ENCODE measurements around the gene FLOT1. TPM values are rescaled to one million over a fixed set of nuclear protein-coding genes. Genes with fewer than 3 reads are reported as not detected.

FLOT1 gene
- total RNA-seq = 100 to 1,000 TPM; 293 to 319 TPM

- Mint-ChIP-seq H3K27me3 (ENCODE audit: low read depth) (no peaks in the 10 kb centered on the region), H3K4me3 (peak within 1 kb of the TSS; percentile 97 to 98), H3K36me3 (ENCODE audit: insufficient read depth in 2 of 2) (peaks cover 36 to 56% of the 10 kb centered on the region in 2 donors), H3K27ac (peak within 1 kb of the TSS; percentile 98), H3K4me1 (ENCODE audit: low read depth) (peaks cover 80% of the 10 kb centered on the region), H3K9me3 (no peaks in the 10 kb centered on the region)
- ATAC-seq (replicated peaks in 1 of 2) (peak; percentile 70 to 76), DNase-seq (peak; percentile 97 to 99)
Measured at GRCh38 chr6:30742316-30743098, at the start of gene FLOT1. FLOT1 (minus strand) TSS chr6:30742687; CDS start chr6:30742189, 498 bp downstream.

GRCh38 chr6:30790724-30791383, 48.4 kb upstream of the FLOT1 start:
- Mint-ChIP-seq H3K4me1 (ENCODE audit: low read depth) (peaks cover 91% of the 10 kb centered on the region), H3K27ac (no peak overlapping the region), H3K27me3 (ENCODE audit: low read depth) (no peaks in the 10 kb centered on the region), H3K36me3 (ENCODE audit: insufficient read depth in 2 of 2) (peaks cover 0 to 4% of the 10 kb centered on the region in 2 donors), H3K4me3 (peak overlapping the region in 1 of 2 donors; percentile 40), H3K9me3 (no peaks in the 10 kb centered on the region)
- DNase-seq = no peak
- no peak for ATAC-seq (replicated peaks in 1 of 2)

- H3K4me1 Mint-ChIP-seq (ENCODE audit: low read depth) = peaks cover 90% of the 10 kb centered on the region
Measured at GRCh38 chr6:30789606-30790005, 47.1 kb upstream of the FLOT1 start.

GRCh38 chr6:30787954-30788353, 45.5 kb upstream of the FLOT1 start:
- Mint-ChIP-seq H3K27me3 (ENCODE audit: low read depth) (no peaks in the 10 kb centered on the region), H3K4me3 (peak overlapping the region; percentile 57 to 75), H3K9me3 (peaks cover 0 to 1% of the 10 kb centered on the region in 2 donors), H3K4me1 (ENCODE audit: low read depth) (peaks cover 77% of the 10 kb centered on the region), H3K36me3 (ENCODE audit: insufficient read depth in 2 of 2) (peaks cover 0 to 4% of the 10 kb centered on the region in 2 donors), H3K27ac (peak overlapping the region; percentile 43)
- ATAC-seq (replicated peaks in 1 of 2) (peak; percentile 67 to 87), DNase-seq (peak in 1 of 2 donors; percentile 59)

More at GRCh38 chr6:30789606-30790005, 47.1 kb upstream of the FLOT1 start:
- H3K9me3 Mint-ChIP-seq = peaks cover 0 to 1% of the 10 kb centered on the region in 2 donors
- ATAC-seq (replicated peaks in 1 of 2) (no peak), DNase-seq (no peak)
- no peak overlapping the region for H3K27ac Mint-ChIP-seq
- H3K27me3 Mint-ChIP-seq (ENCODE audit: low read depth) = no peaks in the 10 kb centered on the region
- peak overlapping the region in 1 of 2 donors; percentile 75 for H3K4me3 Mint-ChIP-seq
- peaks cover 0 to 4% of the 10 kb centered on the region in 2 donors for H3K36me3 Mint-ChIP-seq (ENCODE audit: insufficient read depth in 2 of 2)

GRCh38 chr6:30782425-30783014, 40.0 kb upstream of the FLOT1 start:
- H3K4me3 Mint-ChIP-seq = peak overlapping the region in 1 of 2 donors; percentile 81
- peaks cover 0 to 1% of the 10 kb centered on the region in 2 donors for H3K9me3 Mint-ChIP-seq
- peaks cover 0 to 4% of the 10 kb centered on the region in 2 donors for H3K36me3 Mint-ChIP-seq (ENCODE audit: insufficient read depth in 2 of 2)
- ATAC-seq (replicated peaks in 1 of 2) = no peak
- H3K4me1 Mint-ChIP-seq (ENCODE audit: low read depth) = peaks cover 81% of the 10 kb centered on the region
- H3K27ac Mint-ChIP-seq = no peak overlapping the region
- DNase-seq = no peak
- no peaks in the 10 kb centered on the region for H3K27me3 Mint-ChIP-seq (ENCODE audit: low read depth)

- H3K9me3 Mint-ChIP-seq = peaks cover 0 to 1% of the 10 kb centered on the region in 2 donors
- peaks cover 81% of the 10 kb centered on the region for H3K4me1 Mint-ChIP-seq (ENCODE audit: low read depth)
- H3K27me3 Mint-ChIP-seq (ENCODE audit: low read depth) = no peaks in the 10 kb centered on the region
- H3K4me3 Mint-ChIP-seq = peak overlapping the region; percentile 6 to 81
- ATAC-seq (replicated peaks in 1 of 2) = peak; percentile 53 to 61
- H3K36me3 Mint-ChIP-seq (ENCODE audit: insufficient read depth in 2 of 2) = peaks cover 0 to 4% of the 10 kb centered on the region in 2 donors
- no peak for DNase-seq
- H3K27ac Mint-ChIP-seq = no peak overlapping the region
Measured at GRCh38 chr6:30781743-30782424, 39.4 kb upstream of the FLOT1 start.

- H3K36me3 Mint-ChIP-seq (ENCODE audit: insufficient read depth in 2 of 2) = peaks cover 0 to 4% of the 10 kb centered on the region in 2 donors
- peak overlapping the region; percentile 13 for H3K27ac Mint-ChIP-seq
- no peak overlapping the region for H3K4me3 Mint-ChIP-seq
- ATAC-seq (replicated peaks in 1 of 2) = no peak
- no peak for DNase-seq
- H3K4me1 Mint-ChIP-seq (ENCODE audit: low read depth) = peaks cover 79% of the 10 kb centered on the region
- peaks cover 0 to 1% of the 10 kb centered on the region in 2 donors for H3K9me3 Mint-ChIP-seq
- no peaks in the 10 kb centered on the region for H3K27me3 Mint-ChIP-seq (ENCODE audit: low read depth)
Measured at GRCh38 chr6:30781395-30781742, 38.9 kb upstream of the FLOT1 start.

- DNase-seq (no peak), ATAC-seq (replicated peaks in 1 of 2) (no peak)
- no peak overlapping the region for H3K4me3 Mint-ChIP-seq
- H3K27ac Mint-ChIP-seq = no peak overlapping the region
- H3K27me3 Mint-ChIP-seq (ENCODE audit: low read depth) = no peaks in the 10 kb centered on the region
- H3K4me1 Mint-ChIP-seq (ENCODE audit: low read depth) = peaks cover 71% of the 10 kb centered on the region
- peaks cover 0 to under 1% of the 10 kb centered on the region in 2 donors for H3K9me3 Mint-ChIP-seq
- H3K36me3 Mint-ChIP-seq (ENCODE audit: insufficient read depth in 2 of 2) = peaks cover 0 to 2% of the 10 kb centered on the region in 2 donors
Measured at GRCh38 chr6:30780642-30780920, 38.1 kb upstream of the FLOT1 start.

GRCh38 chr6:30779850-30780641, 37.6 kb upstream of the FLOT1 start:
- Mint-ChIP-seq H3K27me3 (ENCODE audit: low read depth) (no peaks in the 10 kb centered on the region), H3K4me3 (peak overlapping the region in 1 of 2 donors; percentile 60), H3K4me1 (ENCODE audit: low read depth) (peaks cover 66% of the 10 kb centered on the region), H3K36me3 (ENCODE audit: insufficient read depth in 2 of 2) (peaks cover 0 to 2% of the 10 kb centered on the region in 2 donors), H3K9me3 (no peaks in the 10 kb centered on the region), H3K27ac (peak overlapping the region; percentile 69)
- no peak for ATAC-seq (replicated peaks in 1 of 2)
- DNase-seq = no peak

GRCh38 chr6:30778001-30778635, 35.6 kb upstream of the FLOT1 start:
- Mint-ChIP-seq H3K4me3 (peak overlapping the region in 1 of 2 donors; percentile 12), H3K27me3 (ENCODE audit: low read depth) (no peaks in the 10 kb centered on the region), H3K36me3 (ENCODE audit: insufficient read depth in 2 of 2) (peaks cover 0 to 2% of the 10 kb centered on the region in 2 donors), H3K9me3 (no peaks in the 10 kb centered on the region), H3K27ac (no peak overlapping the region), H3K4me1 (ENCODE audit: low read depth) (peaks cover 75% of the 10 kb centered on the region)
- no peak for DNase-seq
- ATAC-seq (replicated peaks in 1 of 2) = no peak

- Mint-ChIP-seq H3K4me1 (ENCODE audit: low read depth) (peaks cover 76% of the 10 kb centered on the region), H3K4me3 (no peak overlapping the region), H3K9me3 (peaks cover 0 to 4% of the 10 kb centered on the region in 2 donors), H3K27ac (no peak overlapping the region), H3K36me3 (ENCODE audit: insufficient read depth in 2 of 2) (peaks cover 4 to 6% of the 10 kb centered on the region in 2 donors), H3K27me3 (ENCODE audit: low read depth) (no peaks in the 10 kb centered on the region)
- no peak for ATAC-seq (replicated peaks in 1 of 2)
- no peak for DNase-seq
Measured at GRCh38 chr6:30777155-30777485, 34.6 kb upstream of the FLOT1 start.

Measured in activated T-cell treated with anti-CD3 and anti-CD28 coated beads, Interleukin-2, amount 50 U/mL, for 72 hours (primary cell).